A549 (cell line): ENCODE data around the gene GMNC.

Experiments
- BHLHE40 ChIP-seq: IDR thresholded peaks from 2 replicates; pipeline ENCODE4 v1.6.1; 2012; ENCODE audit warnings: low read depth, low read length, inconsistent platforms
- CBX2 ChIP-seq: fragments of 200-600 bp; sonication (generic); IDR thresholded peaks from 2 replicates; pipeline ENCODE4 v1.6.1; 2016; ENCODE audit warnings: low read depth, mild to moderate bottlenecking, borderline replicate concordance
- CHD4 ChIP-seq: fragments of 200-600 bp; sonication (generic); IDR thresholded peaks from 2 replicates; pipeline ENCODE4 v1.6.1; 2016; ENCODE audit warnings: antibody characterized with exemption, mild to moderate bottlenecking, borderline replicate concordance
- EHMT2 ChIP-seq: fragments of 200-600 bp; sonication (generic); IDR thresholded peaks from 2 replicates; pipeline ENCODE4 v1.6.1; 2016; ENCODE audit warnings: antibody characterized with exemption, low read depth, mild to moderate bottlenecking, moderate library complexity
- EP300 ChIP-seq, 2 experiments: fragments of >200 bp; sonication (Bioruptor Twin); formaldehyde crosslinking; IDR thresholded peaks; 2 replicates in 1 of 2; 3 replicates in 1 of 2; pipeline ENCODE4 v1.6.1; 2016 to 2017
- POLR2AphosphoS2 ChIP-seq: conservative IDR thresholded peaks from 2 replicates; pipeline ENCODE4 v1.6.1; 2012; ENCODE audit warnings: low read length, improper control_type of control experiment, inconsistent platforms
- RCOR1 ChIP-seq: fragments of 150-350 bp; IDR thresholded peaks from 2 replicates; pipeline ENCODE4 v1.6.1; 2014; ENCODE audit warnings: antibody characterized with exemption, low read length, low read depth
- TF ChIP-seq, protein P1 (sequence below): fragments of >200 bp; sonication (Bioruptor Twin); formaldehyde crosslinking; IDR thresholded peaks from 3 replicates; pipeline ENCODE4 v1.5.1; 2016
- TF ChIP-seq, protein P2 (sequence below): fragments of 150-350 bp; IDR thresholded peaks from 2 replicates; pipeline ENCODE4 v1.6.1; 2014; ENCODE audit warnings: low read depth, mild to moderate bottlenecking, low read length
- TF ChIP-seq, protein P3 (sequence below): IDR thresholded peaks from 2 replicates; pipeline ENCODE4 v1.6.1; 2012; ENCODE audit warnings: low read depth, borderline replicate concordance
- TF ChIP-seq, protein P4 (sequence below): IDR thresholded peaks from 2 replicates; pipeline ENCODE4 v1.6.1; 2012
- TF ChIP-seq, protein P5 (sequence below): fragments of 450-650 bp; IDR thresholded peaks from 2 replicates; pipeline ENCODE4 v1.6.1; 2014; ENCODE audit warnings: antibody characterized with exemption
- TF ChIP-seq, protein P6 (sequence below): fragments of 200-600 bp; sonication (generic); IDR thresholded peaks from 2 replicates; pipeline ENCODE4 v1.6.1; 2016; ENCODE audit warnings: antibody characterized with exemption, mild to moderate bottlenecking, moderate library complexity

DNA sequence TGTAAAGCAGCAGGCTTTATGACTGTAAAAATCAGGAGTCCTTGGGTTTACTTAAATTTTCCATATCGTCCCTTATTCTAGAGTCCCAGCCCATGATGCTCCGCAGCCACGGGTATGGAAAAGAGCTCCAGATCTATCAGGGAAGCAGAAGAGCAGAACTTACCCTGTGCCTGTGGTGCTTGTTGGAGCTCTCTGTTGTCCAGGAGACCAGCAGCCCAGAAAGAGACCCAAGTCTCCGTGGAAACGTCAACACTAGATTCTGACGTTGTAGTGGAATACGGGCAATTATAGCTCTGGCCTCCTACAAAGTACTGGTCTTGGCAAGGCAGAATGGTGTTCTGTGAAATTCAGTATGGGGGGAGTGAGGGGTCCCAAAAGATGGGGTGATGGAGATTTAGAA lies 2.0 kb downstream of the GMNC start:
- no peak for TF ChIP-seq BHLHE40
- TF ChIP-seq EP300 (IDR thresholded peaks at IDR 0.05), result no peak
- TF ChIP-seq, protein P1, sequence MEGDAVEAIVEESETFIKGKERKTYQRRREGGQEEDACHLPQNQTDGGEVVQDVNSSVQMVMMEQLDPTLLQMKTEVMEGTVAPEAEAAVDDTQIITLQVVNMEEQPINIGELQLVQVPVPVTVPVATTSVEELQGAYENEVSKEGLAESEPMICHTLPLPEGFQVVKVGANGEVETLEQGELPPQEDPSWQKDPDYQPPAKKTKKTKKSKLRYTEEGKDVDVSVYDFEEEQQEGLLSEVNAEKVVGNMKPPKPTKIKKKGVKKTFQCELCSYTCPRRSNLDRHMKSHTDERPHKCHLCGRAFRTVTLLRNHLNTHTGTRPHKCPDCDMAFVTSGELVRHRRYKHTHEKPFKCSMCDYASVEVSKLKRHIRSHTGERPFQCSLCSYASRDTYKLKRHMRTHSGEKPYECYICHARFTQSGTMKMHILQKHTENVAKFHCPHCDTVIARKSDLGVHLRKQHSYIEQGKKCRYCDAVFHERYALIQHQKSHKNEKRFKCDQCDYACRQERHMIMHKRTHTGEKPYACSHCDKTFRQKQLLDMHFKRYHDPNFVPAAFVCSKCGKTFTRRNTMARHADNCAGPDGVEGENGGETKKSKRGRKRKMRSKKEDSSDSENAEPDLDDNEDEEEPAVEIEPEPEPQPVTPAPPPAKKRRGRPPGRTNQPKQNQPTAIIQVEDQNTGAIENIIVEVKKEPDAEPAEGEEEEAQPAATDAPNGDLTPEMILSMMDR, result no peak
- TF ChIP-seq, protein P2, sequence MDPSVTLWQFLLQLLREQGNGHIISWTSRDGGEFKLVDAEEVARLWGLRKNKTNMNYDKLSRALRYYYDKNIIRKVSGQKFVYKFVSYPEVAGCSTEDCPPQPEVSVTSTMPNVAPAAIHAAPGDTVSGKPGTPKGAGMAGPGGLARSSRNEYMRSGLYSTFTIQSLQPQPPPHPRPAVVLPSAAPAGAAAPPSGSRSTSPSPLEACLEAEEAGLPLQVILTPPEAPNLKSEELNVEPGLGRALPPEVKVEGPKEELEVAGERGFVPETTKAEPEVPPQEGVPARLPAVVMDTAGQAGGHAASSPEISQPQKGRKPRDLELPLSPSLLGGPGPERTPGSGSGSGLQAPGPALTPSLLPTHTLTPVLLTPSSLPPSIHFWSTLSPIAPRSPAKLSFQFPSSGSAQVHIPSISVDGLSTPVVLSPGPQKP, result no peak
- TF ChIP-seq, protein P3, sequence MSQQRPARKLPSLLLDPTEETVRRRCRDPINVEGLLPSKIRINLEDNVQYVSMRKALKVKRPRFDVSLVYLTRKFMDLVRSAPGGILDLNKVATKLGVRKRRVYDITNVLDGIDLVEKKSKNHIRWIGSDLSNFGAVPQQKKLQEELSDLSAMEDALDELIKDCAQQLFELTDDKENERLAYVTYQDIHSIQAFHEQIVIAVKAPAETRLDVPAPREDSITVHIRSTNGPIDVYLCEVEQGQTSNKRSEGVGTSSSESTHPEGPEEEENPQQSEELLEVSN, result no peak
- TF ChIP-seq, protein P4, sequence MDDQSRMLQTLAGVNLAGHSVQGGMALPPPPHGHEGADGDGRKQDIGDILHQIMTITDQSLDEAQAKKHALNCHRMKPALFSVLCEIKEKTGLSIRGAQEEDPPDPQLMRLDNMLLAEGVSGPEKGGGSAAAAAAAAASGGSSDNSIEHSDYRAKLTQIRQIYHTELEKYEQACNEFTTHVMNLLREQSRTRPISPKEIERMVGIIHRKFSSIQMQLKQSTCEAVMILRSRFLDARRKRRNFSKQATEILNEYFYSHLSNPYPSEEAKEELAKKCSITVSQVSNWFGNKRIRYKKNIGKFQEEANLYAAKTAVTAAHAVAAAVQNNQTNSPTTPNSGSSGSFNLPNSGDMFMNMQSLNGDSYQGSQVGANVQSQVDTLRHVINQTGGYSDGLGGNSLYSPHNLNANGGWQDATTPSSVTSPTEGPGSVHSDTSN, result no peak
- no peak for TF ChIP-seq RCOR1
- TF ChIP-seq, protein P5, sequence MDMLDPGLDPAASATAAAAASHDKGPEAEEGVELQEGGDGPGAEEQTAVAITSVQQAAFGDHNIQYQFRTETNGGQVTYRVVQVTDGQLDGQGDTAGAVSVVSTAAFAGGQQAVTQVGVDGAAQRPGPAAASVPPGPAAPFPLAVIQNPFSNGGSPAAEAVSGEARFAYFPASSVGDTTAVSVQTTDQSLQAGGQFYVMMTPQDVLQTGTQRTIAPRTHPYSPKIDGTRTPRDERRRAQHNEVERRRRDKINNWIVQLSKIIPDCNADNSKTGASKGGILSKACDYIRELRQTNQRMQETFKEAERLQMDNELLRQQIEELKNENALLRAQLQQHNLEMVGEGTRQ, result no peak
- no peak for TF ChIP-seq POLR2AphosphoS2
- no peak for TF ChIP-seq EHMT2
- TF ChIP-seq, protein P6, sequence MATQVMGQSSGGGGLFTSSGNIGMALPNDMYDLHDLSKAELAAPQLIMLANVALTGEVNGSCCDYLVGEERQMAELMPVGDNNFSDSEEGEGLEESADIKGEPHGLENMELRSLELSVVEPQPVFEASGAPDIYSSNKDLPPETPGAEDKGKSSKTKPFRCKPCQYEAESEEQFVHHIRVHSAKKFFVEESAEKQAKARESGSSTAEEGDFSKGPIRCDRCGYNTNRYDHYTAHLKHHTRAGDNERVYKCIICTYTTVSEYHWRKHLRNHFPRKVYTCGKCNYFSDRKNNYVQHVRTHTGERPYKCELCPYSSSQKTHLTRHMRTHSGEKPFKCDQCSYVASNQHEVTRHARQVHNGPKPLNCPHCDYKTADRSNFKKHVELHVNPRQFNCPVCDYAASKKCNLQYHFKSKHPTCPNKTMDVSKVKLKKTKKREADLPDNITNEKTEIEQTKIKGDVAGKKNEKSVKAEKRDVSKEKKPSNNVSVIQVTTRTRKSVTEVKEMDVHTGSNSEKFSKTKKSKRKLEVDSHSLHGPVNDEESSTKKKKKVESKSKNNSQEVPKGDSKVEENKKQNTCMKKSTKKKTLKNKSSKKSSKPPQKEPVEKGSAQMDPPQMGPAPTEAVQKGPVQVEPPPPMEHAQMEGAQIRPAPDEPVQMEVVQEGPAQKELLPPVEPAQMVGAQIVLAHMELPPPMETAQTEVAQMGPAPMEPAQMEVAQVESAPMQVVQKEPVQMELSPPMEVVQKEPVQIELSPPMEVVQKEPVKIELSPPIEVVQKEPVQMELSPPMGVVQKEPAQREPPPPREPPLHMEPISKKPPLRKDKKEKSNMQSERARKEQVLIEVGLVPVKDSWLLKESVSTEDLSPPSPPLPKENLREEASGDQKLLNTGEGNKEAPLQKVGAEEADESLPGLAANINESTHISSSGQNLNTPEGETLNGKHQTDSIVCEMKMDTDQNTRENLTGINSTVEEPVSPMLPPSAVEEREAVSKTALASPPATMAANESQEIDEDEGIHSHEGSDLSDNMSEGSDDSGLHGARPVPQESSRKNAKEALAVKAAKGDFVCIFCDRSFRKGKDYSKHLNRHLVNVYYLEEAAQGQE, result no peak
- no peak for TF ChIP-seq CBX2
- TF ChIP-seq CHD4, result no peak
